ENCODE measurements around the gene TMEM225B. TPM values are rescaled to one million over a fixed set of nuclear protein-coding genes. Genes with fewer than 3 reads are reported as not detected.

TMEM225B gene
- total and polyA plus RNA-seq, 9 donors, result 0.25 to 3.5 (median 1.2) TPM

GRCh38 chr7:99619571-99620130, 21.6 kb downstream of the TMEM225B start:
- intact Hi-C loops (cut with DNase I), result loop anchor here in 2 of 4 donors (10.0 kb wide), 3 partner anchors 65 to 285 kb away; partner anchors contain the start of genes FAM200A (in 1 of the 2) and ZNF655 (in 1 of the 2)
- H3K9me3 ChIP-seq, result no peaks in the 10 kb centered on the region
- TF ChIP-seq, protein P1, sequence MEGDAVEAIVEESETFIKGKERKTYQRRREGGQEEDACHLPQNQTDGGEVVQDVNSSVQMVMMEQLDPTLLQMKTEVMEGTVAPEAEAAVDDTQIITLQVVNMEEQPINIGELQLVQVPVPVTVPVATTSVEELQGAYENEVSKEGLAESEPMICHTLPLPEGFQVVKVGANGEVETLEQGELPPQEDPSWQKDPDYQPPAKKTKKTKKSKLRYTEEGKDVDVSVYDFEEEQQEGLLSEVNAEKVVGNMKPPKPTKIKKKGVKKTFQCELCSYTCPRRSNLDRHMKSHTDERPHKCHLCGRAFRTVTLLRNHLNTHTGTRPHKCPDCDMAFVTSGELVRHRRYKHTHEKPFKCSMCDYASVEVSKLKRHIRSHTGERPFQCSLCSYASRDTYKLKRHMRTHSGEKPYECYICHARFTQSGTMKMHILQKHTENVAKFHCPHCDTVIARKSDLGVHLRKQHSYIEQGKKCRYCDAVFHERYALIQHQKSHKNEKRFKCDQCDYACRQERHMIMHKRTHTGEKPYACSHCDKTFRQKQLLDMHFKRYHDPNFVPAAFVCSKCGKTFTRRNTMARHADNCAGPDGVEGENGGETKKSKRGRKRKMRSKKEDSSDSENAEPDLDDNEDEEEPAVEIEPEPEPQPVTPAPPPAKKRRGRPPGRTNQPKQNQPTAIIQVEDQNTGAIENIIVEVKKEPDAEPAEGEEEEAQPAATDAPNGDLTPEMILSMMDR (IDR thresholded peaks at IDR 0.05), result no peak
- no peak for TF ChIP-seq EP300 (IDR thresholded peaks at IDR 0.05)
- no peak for TF ChIP-seq POLR2A (IDR thresholded peaks at IDR 0.05)
- WGBS, 3 donors, result 93 to 95% (median 95%) methylated on average over 18 of the region's 18 CpGs
- no peaks in the 10 kb centered on the region for H3K36me3 ChIP-seq
- H3K4me1 ChIP-seq (ENCODE audit: insufficient read depth), result peaks cover 4% of the 10 kb centered on the region
- DNase-seq, result no peak
- H3K27me3 ChIP-seq, result no peaks in the 10 kb centered on the region
- no peak overlapping the region for H3K27ac ChIP-seq
- no peak overlapping the region for H3K4me3 ChIP-seq

DNA sequence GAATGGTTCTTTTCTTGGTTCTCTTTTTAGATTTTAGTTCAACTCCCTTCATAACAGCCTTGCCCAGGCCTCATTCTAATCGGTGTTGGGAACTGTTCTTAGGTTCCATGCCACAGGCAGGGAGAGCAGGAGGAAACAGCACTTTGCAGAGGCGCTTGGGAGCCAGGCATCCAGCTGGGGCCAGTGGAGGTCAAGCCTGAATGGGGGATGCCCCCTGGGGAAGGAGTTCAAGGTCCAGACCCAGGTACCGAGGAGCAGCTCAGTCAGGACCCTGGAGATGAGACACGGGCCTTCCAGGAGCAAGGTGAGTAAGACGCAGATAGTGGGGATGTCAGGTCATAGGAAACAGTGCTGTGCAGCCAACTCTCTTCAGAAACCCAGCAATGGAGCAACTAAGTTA, 23.2 kb downstream of the TMEM225B start:
- TF ChIP-seq, protein P1 (IDR thresholded peaks at IDR 0.05), result no peak
- no peak for TF ChIP-seq POLR2A (IDR thresholded peaks at IDR 0.05)
- no peak for TF ChIP-seq EP300 (IDR thresholded peaks at IDR 0.05)
- peaks cover 4% of the 10 kb centered on the region for H3K4me1 ChIP-seq (ENCODE audit: insufficient read depth)
- no peak overlapping the region for H3K27ac ChIP-seq
- H3K9me3 ChIP-seq, result no peaks in the 10 kb centered on the region
- intact Hi-C loops (cut with DNase I), result loop anchor here in 2 of 4 donors (10.0 kb wide), 3 partner anchors 66 to 284 kb away; partner anchors contain the start of genes FAM200A (in 1 of the 2) and ZNF655 (in 1 of the 2)
- H3K27me3 ChIP-seq, result no peaks in the 10 kb centered on the region
- no peak overlapping the region for H3K4me3 ChIP-seq
- no peak for DNase-seq
- no peaks in the 10 kb centered on the region for H3K36me3 ChIP-seq
- 76 to 90% (median 78%) methylated on average over 5 of the region's 5 CpGs for WGBS, 3 donors

GRCh38 chr7:99622596-99622995, 24.5 kb downstream of the TMEM225B start:
- Histone ChIP-seq H3K36me3 (no peaks in the 10 kb centered on the region), H3K4me1 (ENCODE audit: insufficient read depth) (peaks cover 2% of the 10 kb centered on the region), H3K4me3 (no peak overlapping the region), H3K27me3 (no peaks in the 10 kb centered on the region), H3K9me3 (no peaks in the 10 kb centered on the region), H3K27ac (no peak overlapping the region)
- intact Hi-C loops (cut with DNase I), result loop anchor here in 2 of 4 donors (10.0 kb wide), 3 partner anchors 68 to 282 kb away; partner anchors contain the start of genes FAM200A (in 1 of the 2) and ZNF655 (in 1 of the 2)
- TF ChIP-seq, protein P1 (IDR thresholded peaks at IDR 0.05), result no peak
- TF ChIP-seq POLR2A (IDR thresholded peaks at IDR 0.05) (no peak), EP300 (IDR thresholded peaks at IDR 0.05) (no peak)
- DNase-seq, result no peak
- WGBS, 3 donors, result 90 to 94% (median 92%) methylated on average over 10 of the region's 10 CpGs

DNA sequence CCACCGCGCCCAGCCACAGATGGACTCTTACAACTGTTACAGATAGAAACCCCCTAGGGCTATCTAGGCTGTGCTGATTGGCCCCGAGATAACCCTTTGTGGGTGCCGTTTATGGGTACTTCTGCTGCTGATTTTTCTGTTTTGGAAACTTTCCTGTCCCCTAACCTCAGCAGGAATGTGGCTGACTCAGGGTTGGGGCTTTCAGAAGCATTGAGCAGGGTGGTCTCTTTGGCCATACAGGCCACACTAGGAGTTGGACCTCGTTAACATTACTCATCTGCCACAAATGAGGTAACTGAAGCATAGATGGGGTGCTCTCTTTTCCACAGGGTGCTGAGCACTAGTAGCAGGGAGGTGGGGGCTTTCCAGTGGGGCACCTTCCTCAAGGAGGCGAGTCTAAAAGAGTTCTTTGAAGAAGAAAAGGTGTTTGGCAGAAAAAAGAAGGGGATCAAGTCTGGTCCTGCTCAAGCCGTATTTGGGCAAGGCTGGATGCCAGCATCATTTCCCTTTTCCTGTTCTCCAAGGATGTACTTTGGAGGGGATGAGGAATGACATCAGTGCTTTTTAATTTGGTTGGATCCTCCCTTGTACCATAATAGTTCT, 25.1 kb downstream of the TMEM225B start:
- 76 to 87% (median 82%) methylated on average over 7 of the region's 7 CpGs for WGBS, 3 donors
- Histone ChIP-seq H3K4me3 (no peak overlapping the region), H3K27me3 (no peaks in the 10 kb centered on the region), H3K27ac (no peak overlapping the region), H3K4me1 (ENCODE audit: insufficient read depth) (no peaks in the 10 kb centered on the region), H3K9me3 (no peaks in the 10 kb centered on the region), H3K36me3 (no peaks in the 10 kb centered on the region)
- DNase-seq, result no peak
- intact Hi-C loops (cut with DNase I), result loop anchor here in 2 of 4 donors (10.0 kb wide), 3 partner anchors 68 to 282 kb away; partner anchors contain the start of genes FAM200A (in 1 of the 2) and ZNF655 (in 1 of the 2)
- TF ChIP-seq EP300 (IDR thresholded peaks at IDR 0.05) (no peak), POLR2A (IDR thresholded peaks at IDR 0.05) (no peak)
- TF ChIP-seq, protein P1 (IDR thresholded peaks at IDR 0.05), result no peak

Data from ovary (tissue), 9 donors.